ENCODE measurements around the gene ISLR.

Gene ISLR

DNA sequence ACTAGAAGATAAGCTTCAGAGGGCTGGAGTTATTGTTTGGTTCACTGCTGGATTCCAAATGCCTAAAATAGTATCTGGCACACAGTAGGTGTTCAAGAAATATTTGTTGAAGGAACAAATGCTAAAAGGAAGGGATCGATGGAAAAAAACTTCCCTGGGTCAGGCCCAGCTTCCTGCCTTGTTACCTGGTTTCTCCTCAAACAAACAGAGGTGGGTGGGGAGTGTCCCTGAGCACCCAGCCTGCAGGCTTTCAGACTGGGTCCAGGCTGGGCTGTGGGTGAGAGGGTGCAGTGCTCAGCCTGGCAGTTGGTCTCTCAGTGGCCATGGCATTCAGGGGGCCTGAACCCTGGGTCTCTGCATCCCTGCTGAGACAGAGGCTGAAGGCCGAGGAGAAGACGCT is 43.4 kb downstream of the ISLR start:
- no peak for DNase-seq

DNA sequence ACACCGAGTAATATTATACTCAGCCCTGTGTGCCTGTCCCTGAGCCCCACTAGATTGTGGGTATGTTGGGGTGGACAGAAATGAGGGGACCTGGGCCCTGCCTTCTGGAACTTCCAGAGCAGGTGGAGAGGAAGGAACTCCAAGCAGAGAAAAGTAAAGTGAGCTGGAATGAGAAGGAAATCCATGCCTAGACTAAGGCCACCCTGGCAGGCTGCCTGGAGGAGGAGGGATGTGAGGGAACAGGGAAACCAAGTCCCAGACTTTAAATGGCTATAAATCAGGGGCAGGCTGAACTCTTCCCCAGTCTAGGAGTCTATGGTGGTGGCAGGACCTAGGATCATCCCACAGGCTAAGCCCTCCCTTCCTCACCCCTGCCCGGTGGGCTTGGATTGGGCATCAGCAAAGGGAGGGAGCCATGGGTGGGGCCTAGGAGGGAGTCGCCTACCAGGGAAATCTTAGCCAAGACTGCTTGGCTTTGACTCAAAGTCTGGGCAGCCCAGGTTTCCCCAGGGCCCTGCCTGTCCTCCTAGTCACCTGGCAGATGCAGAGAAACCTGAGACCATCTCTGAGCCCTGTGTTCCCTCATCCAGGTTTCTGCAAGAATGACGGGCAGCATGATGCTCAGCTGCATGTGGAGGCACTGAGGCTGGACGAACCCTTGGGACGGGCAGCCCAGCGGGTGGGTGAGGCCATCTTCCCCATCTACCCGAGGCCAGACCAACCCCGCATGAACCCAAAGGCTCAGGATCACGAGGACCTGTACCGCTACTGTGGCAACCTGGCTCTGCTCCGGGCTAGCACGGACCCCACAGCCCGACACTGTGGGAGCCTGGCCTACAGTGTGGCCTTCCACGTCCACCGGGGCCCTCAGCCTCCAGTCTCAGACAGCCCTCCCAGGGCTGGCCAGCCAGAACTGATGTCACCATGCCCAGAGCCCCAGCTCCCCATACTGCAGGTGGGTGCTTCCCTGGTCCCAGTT is 44.7 kb downstream of the ISLR start:
- DNase-seq, result no peak

DNA sequence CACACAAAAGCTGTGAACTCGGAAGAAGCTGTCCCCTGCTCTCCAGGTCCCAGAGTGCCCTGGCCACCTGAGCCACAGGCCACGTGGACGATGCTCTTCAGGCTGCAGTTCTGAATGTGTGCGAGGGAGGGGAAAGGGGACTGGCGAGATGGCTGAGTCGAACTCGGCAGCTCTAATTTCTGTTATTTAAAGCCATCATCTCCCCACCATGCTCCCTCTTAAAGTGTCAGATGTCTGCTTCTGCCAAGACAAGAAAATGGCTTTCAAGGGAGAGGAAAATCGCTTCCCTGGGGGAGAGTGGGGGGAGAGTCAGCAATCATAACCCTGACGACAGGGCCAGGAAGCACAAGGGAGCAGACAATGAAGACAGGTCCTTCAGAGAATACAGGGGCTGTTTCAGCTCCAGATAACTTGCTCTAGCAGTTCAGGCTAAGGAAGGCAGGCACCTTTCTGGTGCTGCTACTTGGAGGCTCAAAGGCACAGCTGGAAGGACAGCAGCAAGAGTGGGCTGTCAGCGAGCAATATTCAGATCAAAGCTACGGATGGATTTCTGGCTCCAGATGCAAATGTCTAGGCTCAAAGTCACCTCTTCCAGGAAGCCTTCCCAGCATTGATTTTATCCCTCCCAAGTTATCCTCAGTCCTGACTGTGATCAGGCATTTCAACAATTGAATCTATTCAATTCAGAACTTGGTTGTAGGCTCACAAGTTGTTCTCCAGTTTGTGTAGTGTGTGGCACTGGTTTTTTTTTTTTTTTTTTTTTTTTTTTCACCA is 47.2 kb downstream of the ISLR start:
- no peak for DNase-seq

DNA sequence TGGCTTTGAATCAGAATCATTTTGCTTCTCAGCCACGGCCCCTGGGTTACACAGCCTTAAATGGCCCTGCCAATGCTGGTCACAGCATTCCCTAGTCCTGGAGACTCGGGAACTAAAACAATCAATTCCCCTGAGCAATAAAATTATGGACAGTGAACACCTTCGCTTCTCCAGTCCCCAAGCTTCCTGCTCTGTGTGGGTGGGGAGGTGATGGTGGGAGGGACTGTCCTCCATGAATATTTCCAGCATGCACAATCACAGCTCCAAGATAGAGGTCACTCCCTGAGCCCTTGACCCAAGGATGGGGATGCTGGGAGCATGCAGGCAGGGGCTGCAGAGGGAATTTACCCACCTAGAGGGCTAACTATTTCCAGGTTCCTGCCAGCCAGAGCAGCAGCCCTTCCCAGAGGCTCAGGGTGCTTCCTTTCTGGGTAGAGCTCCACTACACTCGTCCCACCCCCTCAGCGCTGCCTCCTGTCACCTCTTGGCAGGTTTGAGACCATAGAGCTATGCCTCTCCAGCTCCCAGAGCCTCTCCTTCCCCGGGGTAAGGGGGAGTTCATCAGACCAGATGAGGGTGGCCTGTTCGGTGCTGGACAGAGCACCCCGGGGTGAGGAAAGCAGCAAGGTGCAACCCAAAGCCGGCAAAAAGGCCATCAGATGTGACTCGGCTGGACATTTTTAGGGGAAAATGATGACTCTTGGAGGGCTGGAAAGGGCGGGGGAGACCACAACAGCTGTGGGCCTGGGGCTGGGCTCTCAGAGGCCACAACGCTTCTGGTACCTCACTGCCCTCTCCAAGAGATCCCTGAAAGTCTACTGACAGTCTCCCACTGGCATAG is 48.1 kb downstream of the ISLR start:
- DNase-seq, result no peak

DNA sequence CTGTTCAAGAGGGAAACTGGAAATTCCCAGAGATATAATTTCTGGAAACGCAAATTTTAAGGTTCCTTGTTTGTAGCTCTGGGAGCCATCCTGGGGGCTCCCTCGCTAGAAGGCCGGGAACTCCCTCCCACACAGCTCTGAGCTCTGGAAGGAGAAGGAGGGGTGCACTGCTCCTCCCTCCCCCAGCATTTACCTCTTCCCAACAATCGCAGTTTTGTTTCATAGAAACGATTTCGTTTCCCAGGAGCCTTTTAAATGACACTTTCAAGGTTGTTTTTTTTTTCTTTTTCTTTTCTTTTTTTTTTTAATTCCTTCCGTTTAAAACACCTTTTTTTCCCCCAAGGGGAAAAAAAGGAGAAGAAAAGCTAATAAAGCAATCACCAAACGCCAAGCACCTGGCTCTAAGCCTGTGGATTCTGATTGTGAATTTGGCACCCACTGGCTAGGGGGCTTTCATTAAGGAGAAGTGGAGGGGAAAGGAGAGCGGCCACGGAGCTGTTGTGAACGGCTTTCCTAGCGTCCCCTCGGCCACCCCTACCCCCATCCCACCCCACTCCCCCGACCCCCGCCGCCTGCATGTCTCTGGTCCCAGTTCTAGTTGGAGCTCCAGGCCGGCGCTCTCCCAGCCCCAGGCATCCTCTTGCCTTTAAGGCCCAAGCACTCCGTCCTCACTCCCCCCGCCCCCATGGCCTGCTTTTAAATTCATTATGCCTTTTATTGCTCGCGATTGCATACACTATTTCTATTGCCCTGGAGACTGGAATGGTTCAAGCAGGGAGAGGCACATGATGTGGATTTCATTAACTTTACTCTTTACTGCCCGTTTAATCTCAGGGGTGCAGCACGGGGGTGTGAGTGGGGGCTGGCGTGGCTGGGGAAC is 49.0 kb downstream of the ISLR start:
- DNase-seq, result no peak

DNA sequence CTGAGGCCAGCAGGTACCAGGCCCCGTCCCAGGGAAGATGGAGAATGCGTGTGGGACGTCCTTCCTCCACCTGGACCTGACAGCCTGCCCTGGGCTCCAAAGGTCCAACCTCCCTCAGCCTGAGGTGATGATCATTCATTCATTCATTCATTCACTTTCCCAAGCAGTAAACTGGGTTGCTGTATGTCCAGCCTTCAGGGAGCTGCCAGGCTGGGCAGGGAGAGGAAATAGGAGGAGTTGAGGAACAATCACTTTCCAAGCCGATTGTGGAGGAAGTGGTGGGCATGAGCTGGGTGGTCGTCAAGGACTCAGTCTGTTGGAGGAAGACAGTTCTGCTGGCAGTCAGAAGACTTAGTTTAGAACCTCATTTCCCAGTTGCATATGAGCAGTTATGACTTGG is 52.4 kb downstream of the ISLR start:
- DNase-seq, result no peak
